Omental fat pad (tissue), 4 donors: ENCODE data around the gene PDE7B. TPM values are rescaled to one million over a fixed set of nuclear protein-coding genes. Genes with fewer than 3 reads are reported as not detected.

ENCODE experiments used
- ATAC-seq: fragments of 150-250 bp; one replicate; pipeline ENCODE4 v1.9.1; 2016; ENCODE audit warnings: mild to moderate bottlenecking, moderate library complexity; ENCODE audit not compliant: low FRiP score
- DNase-seq: peaks from one replicate; pipeline ENCODE4 v3.0.0-alpha.2; 2019; ENCODE audit warnings: low spot score
- total RNA-seq, 4 donors: library from RNA; depleted of rRNA; stranded (reverse); fragments of >200 nt; gene quantifications; one replicate each; pipeline ENCODE4 v1.1.0, GENCODE V29; 2016
- TF ChIP-seq, protein P1 (sequence below), 3 donors: fragments of 450-650 bp; IDR thresholded peaks; one replicate each; pipeline ENCODE4 v1.5.1; 2016 to 2017; ENCODE audit warnings: antibody characterized with exemption in 3 of 3, mild to moderate bottlenecking in 3 of 3, moderate library complexity in 2 of 3

PDE7B gene
- total RNA-seq, 4 donors from 2014 or later: 7.3 to 15.0 (median 12.1) TPM

DNA sequence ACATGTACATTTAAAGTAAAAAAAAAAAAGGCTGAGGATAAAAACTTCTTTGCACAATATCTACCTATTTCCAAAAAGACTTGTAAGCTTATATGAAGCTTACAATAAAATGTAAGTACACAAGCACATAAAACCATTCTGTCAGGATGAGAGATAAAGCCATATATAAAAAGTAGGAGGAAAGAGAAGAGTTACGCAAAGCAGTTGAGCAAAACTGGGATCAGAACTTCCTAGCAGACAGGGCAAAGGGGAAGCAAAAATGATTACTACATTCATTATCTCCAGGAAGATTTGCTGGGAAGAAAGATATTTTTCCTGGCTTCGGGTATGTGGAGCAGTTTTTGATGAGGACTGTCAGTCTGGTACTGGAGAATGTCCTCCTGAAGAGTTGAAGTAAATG, 200.5 kb downstream of the PDE7B start:
- DNase-seq (no peak), ATAC-seq (no peak)
- TF ChIP-seq, protein P1, sequence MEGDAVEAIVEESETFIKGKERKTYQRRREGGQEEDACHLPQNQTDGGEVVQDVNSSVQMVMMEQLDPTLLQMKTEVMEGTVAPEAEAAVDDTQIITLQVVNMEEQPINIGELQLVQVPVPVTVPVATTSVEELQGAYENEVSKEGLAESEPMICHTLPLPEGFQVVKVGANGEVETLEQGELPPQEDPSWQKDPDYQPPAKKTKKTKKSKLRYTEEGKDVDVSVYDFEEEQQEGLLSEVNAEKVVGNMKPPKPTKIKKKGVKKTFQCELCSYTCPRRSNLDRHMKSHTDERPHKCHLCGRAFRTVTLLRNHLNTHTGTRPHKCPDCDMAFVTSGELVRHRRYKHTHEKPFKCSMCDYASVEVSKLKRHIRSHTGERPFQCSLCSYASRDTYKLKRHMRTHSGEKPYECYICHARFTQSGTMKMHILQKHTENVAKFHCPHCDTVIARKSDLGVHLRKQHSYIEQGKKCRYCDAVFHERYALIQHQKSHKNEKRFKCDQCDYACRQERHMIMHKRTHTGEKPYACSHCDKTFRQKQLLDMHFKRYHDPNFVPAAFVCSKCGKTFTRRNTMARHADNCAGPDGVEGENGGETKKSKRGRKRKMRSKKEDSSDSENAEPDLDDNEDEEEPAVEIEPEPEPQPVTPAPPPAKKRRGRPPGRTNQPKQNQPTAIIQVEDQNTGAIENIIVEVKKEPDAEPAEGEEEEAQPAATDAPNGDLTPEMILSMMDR (IDR thresholded peaks at IDR 0.05): no peak

DNA sequence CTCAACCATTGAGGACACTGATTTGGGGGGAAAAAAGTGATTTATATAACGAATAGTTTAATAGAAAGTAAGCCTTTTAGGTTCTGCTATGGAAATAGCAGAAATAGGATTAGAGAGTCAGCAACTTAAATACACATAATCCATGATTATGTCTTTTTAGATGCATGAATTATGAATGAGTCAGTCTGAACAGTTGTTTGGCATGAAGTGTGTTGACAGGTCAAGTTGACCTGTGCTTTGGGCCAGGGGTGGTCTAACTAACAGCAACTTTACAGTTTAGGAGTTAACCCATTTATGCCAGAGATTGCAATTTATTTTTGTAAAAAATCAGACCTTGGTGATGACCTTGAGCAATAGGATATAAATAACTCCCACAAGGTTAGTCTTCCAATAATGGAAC, 207.4 kb downstream of the PDE7B start:
- DNase-seq (no peak), ATAC-seq (no peak)
- TF ChIP-seq, protein P1 (IDR thresholded peaks at IDR 0.05): no peak

DNA sequence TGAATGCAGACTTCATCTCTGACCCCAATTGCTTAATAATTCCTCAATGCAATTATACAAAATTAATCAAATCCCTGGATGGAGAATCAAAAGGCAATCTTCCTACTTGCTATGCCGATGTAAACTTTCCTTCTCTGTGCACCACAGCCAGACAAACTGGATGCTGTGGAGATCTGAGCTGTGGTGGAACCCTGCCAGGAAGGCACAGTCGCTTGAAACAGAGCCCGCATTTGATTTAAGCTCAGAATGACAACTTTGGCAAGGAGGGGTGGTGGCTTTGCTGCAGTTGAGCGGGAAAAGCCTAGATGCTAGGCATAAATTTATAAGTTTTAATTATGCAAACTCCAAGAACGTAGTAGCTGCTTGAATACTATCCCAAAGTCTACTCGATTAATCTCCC, 207.8 kb downstream of the PDE7B start:
- DNase-seq (no peak), ATAC-seq (no peak)
- TF ChIP-seq, protein P1 (IDR thresholded peaks at IDR 0.05): no peak

DNA sequence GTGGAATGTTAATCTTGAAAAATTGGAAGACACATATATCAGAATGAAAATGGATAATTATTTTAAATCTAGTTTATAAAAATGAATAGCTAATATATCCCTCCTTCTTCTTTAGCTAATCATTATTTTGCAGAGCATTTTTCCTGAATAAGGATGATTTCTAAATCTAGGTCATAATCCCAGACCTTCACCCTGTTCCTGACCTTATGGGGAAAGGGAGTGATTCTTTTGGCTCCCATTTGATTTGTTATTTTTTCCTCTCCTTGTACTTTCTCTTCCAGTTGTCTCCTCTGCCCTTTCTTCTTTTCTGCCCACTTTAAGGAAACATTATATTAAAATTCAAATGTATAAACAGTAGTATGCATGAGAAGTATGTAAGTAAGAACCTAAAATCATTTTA, 208.6 kb downstream of the PDE7B start:
- no peak for ATAC-seq
- TF ChIP-seq, protein P1 (IDR thresholded peaks at IDR 0.05): no peak
- DNase-seq: no peak

DNA sequence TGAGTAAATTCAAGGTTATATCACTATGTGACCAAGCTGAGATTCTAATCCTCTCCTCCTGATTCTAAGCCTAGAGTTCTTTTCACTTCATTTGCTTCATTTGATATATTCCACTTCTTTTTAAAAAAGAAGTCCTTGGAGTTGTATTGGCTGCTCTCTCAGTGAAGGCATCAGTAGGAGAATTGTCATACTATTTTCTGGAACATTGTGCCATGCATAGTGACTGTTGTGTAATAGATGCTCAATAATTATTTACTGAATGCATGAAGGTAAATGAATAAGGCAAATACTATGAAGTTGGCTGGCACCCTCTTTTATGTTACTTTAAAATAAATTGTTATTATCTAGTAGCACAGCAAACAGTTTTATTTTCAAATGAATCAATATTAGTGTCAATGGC, 209.3 kb downstream of the PDE7B start:
- no peak for ATAC-seq
- TF ChIP-seq, protein P1 (IDR thresholded peaks at IDR 0.05): no peak
- no peak for DNase-seq

DNA sequence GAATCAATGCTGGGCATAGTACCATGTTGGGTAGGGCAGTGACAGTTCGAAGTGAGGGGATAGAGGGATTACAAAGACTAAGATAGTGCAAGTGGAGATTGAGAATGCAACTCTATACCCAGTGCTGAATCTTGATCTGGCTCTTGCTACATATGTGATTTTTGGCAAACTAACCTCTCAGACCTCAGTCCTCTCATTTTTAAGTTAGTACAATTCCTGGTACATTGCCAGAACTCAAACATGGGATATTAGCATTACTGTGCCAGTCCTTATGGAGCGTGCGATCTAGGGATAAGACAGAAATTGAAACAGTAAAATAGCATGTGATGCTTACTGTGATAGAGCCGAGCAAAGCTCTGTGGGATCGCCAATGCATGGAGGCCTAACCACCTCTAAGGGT, 210.2 kb downstream of the PDE7B start:
- DNase-seq (no peak), ATAC-seq (no peak)
- TF ChIP-seq, protein P1 (IDR thresholded peaks at IDR 0.05): no peak

DNA sequence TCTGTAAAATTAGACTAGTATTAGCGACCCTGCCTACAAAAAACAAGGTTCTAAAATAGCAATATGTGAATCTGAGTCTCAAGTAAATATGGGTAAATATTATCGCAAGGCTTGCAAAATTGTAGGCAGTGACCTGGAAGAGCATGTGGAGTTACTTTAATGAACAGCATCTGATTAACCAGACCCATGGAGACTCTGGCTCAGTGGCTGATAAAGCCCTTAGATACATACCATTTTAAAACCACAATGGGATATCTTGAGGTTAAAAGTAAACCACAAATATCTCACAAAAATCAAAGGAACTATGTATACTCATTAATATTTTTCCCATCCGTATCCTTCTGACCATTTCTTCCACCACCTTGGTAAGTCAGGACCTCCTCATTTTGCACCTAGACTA, 211.6 kb downstream of the PDE7B start:
- DNase-seq: no peak
- no peak for ATAC-seq
- TF ChIP-seq, protein P1 (IDR thresholded peaks at IDR 0.05): no peak
